Trophoblast cell (in vitro differentiated cells and primary cell): ENCODE results near the gene UNC13D.

Experiments used
- DNase-seq, 2 donors: peaks; one replicate each; pipeline ENCODE4 v3.0.0-alpha.2; 2016
- H2AFZ ChIP-seq: 2 replicates; pipeline ENCODE4 v1.6.1; 2013; ENCODE audit warnings: low read length, moderate library complexity, mild to moderate bottlenecking; ENCODE audit not compliant: insufficient read depth, poor library complexity
- H2AK5ac ChIP-seq: 2 replicates; pipeline ENCODE4 v1.6.1; 2013; ENCODE audit warnings: mild to moderate bottlenecking, low read length
- H2BK120ac ChIP-seq: 2 replicates; pipeline ENCODE4 v1.6.1; 2013; ENCODE audit warnings: low read length, mild to moderate bottlenecking, moderate library complexity; ENCODE audit not compliant: insufficient read depth, poor library complexity
- H2BK12ac ChIP-seq: 2 replicates; pipeline ENCODE4 v1.6.1; 2013; ENCODE audit warnings: mild to moderate bottlenecking, low read length, moderate library complexity
- H2BK5ac ChIP-seq: 2 replicates; pipeline ENCODE4 v1.6.1; 2013; ENCODE audit warnings: low read length, low read depth, moderate library complexity, mild to moderate bottlenecking; ENCODE audit not compliant: poor library complexity
- H3K14ac ChIP-seq: 2 replicates; pipeline ENCODE4 v1.6.1; 2013; ENCODE audit warnings: mild to moderate bottlenecking, low read length
- H3K18ac ChIP-seq: 2 replicates; pipeline ENCODE4 v1.6.1; 2013; ENCODE audit warnings: mild to moderate bottlenecking, low read length
- H3K23ac ChIP-seq: 2 replicates; pipeline ENCODE4 v1.6.1; 2013; ENCODE audit warnings: low read length
- H3K27ac ChIP-seq: 2 replicates; pipeline ENCODE4 v1.5.1; 2013; ENCODE audit warnings: low read depth, mild to moderate bottlenecking, inconsistent platforms, low read length, moderate library complexity
- H3K27me3 ChIP-seq: 2 replicates; pipeline ENCODE4 v1.6.1; 2013; ENCODE audit warnings: inconsistent platforms, mild to moderate bottlenecking, low read length, moderate library complexity; ENCODE audit not compliant: insufficient read depth
- H3K36me3 ChIP-seq, 2 experiments: 1 replicate in 1 of 2; 2 replicates in 1 of 2; pipeline ENCODE4 v1.6.1; 2013; ENCODE audit warnings: low read length in 2 of 2, mild to moderate bottlenecking in 2 of 2, moderate library complexity in 1 of 2; ENCODE audit not compliant: insufficient read depth in 2 of 2, control insufficient read depth in 1 of 2
- H3K4ac ChIP-seq: 2 replicates; pipeline ENCODE4 v1.6.1; 2013; ENCODE audit warnings: low read depth, mild to moderate bottlenecking, low read length, moderate library complexity
- H3K4me1 ChIP-seq, 2 experiments: 1 replicate in 1 of 2; 2 replicates in 1 of 2; pipeline ENCODE4 v1.6.1; 2013; ENCODE audit warnings: low read length in 2 of 2, mild to moderate bottlenecking in 2 of 2, moderate library complexity in 1 of 2; ENCODE audit not compliant: insufficient read depth in 2 of 2, control insufficient read depth in 1 of 2
- H3K4me2 ChIP-seq: 2 replicates; pipeline ENCODE4 v1.6.1; 2013; ENCODE audit warnings: inconsistent platforms, mild to moderate bottlenecking, low read length, moderate library complexity
- H3K4me3 ChIP-seq: 2 replicates; pipeline ENCODE4 v1.5.1; 2013; ENCODE audit warnings: mild to moderate bottlenecking, low read depth, low read length, inconsistent platforms
- H3K79me1 ChIP-seq: one replicate; pipeline ENCODE4 v1.6.1; 2013; ENCODE audit warnings: low read length
- H3K79me2 ChIP-seq: 2 replicates; pipeline ENCODE4 v1.6.1; 2013; ENCODE audit warnings: low read length, mild to moderate bottlenecking; ENCODE audit not compliant: control insufficient read depth, insufficient read depth, poor library complexity
- H3K9ac ChIP-seq: 2 replicates; pipeline ENCODE4 v1.6.1; 2013; ENCODE audit warnings: mild to moderate bottlenecking, low read length
- H3K9me3 ChIP-seq: 2 replicates; pipeline ENCODE4 v1.6.1; 2013; ENCODE audit warnings: low read depth, mild to moderate bottlenecking, control low read depth, inconsistent platforms, low read length; ENCODE audit not compliant: insufficient read depth
- H4K12ac ChIP-seq: 2 replicates; pipeline ENCODE4 v1.6.1; 2013; ENCODE audit warnings: low read depth, mild to moderate bottlenecking, low read length, moderate library complexity
- H4K8ac ChIP-seq: 2 replicates; pipeline ENCODE4 v1.6.1; 2013; ENCODE audit warnings: low read depth, mild to moderate bottlenecking, low read length, moderate library complexity
- H4K91ac ChIP-seq: one replicate; pipeline ENCODE4 v1.6.1; 2013; ENCODE audit warnings: low read depth, mild to moderate bottlenecking, low read length, moderate library complexity
- WGBS: extraction: QIAGEN DNeasy Blood & Tissue Kit; methylation state at CpG from one replicate; pipeline ENCODE4 v1.1.7; 2013; ENCODE audit warnings: missing lambda C conversion rate; ENCODE audit not compliant: insufficient read length, insufficient coverage; ENCODE audit errors: extremely low coverage; 5-methylcytosine and 5-hydroxymethylcytosine counted together

UNC13D gene

DNA sequence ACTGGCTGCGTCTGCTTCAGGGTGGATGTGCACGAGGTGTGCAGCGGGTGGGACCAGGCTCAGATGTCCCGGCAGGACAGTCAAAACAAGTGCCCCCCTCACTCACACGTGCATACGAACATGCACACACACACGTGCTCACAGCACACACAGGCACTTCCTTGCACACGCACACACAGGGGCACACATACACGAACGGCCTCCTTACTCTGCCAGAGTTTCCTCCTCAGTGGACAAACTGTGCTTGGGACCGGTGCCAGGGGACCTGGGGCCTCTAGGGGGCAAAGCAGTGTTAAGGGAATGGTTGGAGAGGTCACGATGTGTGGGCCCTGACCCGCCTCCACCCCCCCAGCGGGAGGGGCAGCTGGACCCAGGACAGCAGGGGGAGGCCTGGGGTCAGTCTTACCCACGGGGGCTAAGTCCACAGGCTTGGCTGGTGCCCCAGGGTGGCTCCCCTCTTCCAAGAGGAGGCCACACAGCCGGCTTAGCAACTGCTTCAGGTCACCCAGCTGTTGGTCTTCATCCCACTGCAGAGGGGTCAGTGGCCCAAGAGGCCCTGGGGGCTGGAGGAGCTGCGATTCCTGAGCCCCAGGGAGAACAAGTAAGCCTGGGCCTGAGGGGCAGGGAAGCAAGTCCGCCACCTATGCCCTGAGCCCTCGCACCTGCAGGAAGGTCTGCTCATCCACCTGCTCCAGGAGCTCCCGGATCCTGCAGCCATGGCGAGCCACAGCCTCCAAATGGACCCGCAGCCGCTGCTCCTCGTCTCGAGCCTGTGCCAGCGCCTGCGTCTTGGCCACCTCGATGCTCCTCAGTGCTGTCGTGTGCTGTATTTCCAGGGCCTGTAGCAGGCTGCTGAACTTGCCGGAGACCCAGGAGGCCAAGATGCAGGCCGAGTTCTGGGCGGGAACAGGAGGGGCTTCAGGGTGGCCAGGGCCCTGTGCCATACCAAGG lies 47.7 kb upstream of the UNC13D start:
- Histone ChIP-seq H3K79me1 (peaks cover 5% of the 10 kb centered on the region), H2AFZ (no peak overlapping the region), H3K36me3 (peaks cover 21 to 25% of the 10 kb centered on the region in 2 experiments), H2BK120ac (no peak overlapping the region), H4K8ac (no peak overlapping the region), H3K27me3 (no peaks in the 10 kb centered on the region), H3K27ac (no peak overlapping the region), H2BK5ac (no peak overlapping the region), H3K23ac (no peak overlapping the region), H3K9me3 (peaks cover 2% of the 10 kb centered on the region), H3K18ac (no peak overlapping the region), H3K4ac (no peak overlapping the region), H4K12ac (no peak overlapping the region), H2AK5ac (no peak overlapping the region), H2BK12ac (no peak overlapping the region), H3K79me2 (peaks cover 7% of the 10 kb centered on the region), H3K14ac (no peak overlapping the region), H3K9ac (no peak overlapping the region), H4K91ac (no peak overlapping the region), H3K4me3 (no peak overlapping the region), H3K4me1 (peaks cover 6 to 8% of the 10 kb centered on the region in 2 experiments), H3K4me2 (no peak overlapping the region)
- no peak for DNase-seq
- no CpG with 5 or more reads among the region's 32 CpGs for WGBS

DNA sequence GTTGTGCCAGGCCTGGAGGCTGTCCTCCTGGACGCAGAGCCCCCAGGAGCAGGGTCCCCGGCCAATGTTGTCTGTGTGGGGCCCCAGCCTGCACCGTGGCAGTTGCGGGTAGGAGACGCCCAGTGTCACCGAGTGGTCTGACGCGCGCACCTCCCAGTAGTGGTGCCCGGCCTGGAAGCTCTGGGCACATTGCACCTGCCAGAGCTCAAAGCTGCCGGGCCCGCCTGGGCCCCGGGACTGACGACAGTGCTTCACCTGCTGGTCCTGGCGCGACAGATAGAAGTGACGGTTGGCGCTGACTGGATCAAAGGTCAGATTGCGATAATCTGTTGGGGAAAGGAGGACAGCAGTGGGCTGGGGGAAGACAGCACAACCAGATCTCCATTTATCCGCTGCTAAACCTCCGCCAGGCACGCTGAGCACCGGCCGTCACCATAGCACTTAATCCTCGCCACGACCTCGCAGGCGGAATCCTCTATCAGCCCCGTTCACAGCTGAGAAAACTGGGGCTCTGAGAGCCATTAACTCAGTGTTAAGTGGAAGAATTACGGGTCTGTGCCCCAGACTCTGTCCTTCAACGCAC lies 46.9 kb upstream of the UNC13D start:
- Histone ChIP-seq H4K12ac (no peak overlapping the region), H2BK12ac (no peak overlapping the region), H3K4me3 (no peak overlapping the region), H3K14ac (no peak overlapping the region), H3K79me2 (peaks cover 3% of the 10 kb centered on the region), H3K27me3 (no peaks in the 10 kb centered on the region), H3K9me3 (peaks cover 2% of the 10 kb centered on the region), H2AFZ (no peak overlapping the region), H2AK5ac (no peak overlapping the region), H2BK5ac (no peak overlapping the region), H4K91ac (no peak overlapping the region), H3K27ac (no peak overlapping the region), H3K4me2 (no peak overlapping the region), H3K23ac (no peak overlapping the region), H3K9ac (no peak overlapping the region), H3K79me1 (no peaks in the 10 kb centered on the region), H3K4me1 (peaks cover 6 to 8% of the 10 kb centered on the region in 2 experiments), H3K4ac (no peak overlapping the region), H3K18ac (no peak overlapping the region), H2BK120ac (no peak overlapping the region), H3K36me3 (peaks cover 21 to 25% of the 10 kb centered on the region in 2 experiments), H4K8ac (no peak overlapping the region)
- no CpG with 5 or more reads among the region's 31 CpGs for WGBS
- DNase-seq = no peak

GRCh38 chr17:75889454-75889853 lies 45.2 kb upstream of the UNC13D start:
- peaks cover 21 to 25% of the 10 kb centered on the region in 2 experiments for H3K36me3 ChIP-seq
- no peak overlapping the region for H4K8ac ChIP-seq
- H3K4me3 ChIP-seq = no peak overlapping the region
- no peak overlapping the region for H3K14ac ChIP-seq
- H3K18ac ChIP-seq = no peak overlapping the region
- no peak overlapping the region for H2BK12ac ChIP-seq
- no peak overlapping the region for H3K9ac ChIP-seq
- H2AK5ac ChIP-seq = no peak overlapping the region
- H3K4me1 ChIP-seq = no peaks in the 10 kb centered on the region
- no peak overlapping the region for H2BK5ac ChIP-seq
- peaks cover 2% of the 10 kb centered on the region for H3K9me3 ChIP-seq
- no peaks in the 10 kb centered on the region for H3K79me1 ChIP-seq
- H2AFZ ChIP-seq = no peak overlapping the region
- no peak overlapping the region for H3K4ac ChIP-seq
- no peak overlapping the region for H3K27ac ChIP-seq
- no peak overlapping the region for H4K91ac ChIP-seq
- H3K23ac ChIP-seq = no peak overlapping the region
- H3K79me2 ChIP-seq = no peaks in the 10 kb centered on the region
- no peak for DNase-seq
- no peaks in the 10 kb centered on the region for H3K27me3 ChIP-seq
- WGBS = no CpG with 5 or more reads among the region's 6 CpGs
- no peak overlapping the region for H2BK120ac ChIP-seq
- H3K4me2 ChIP-seq = no peak overlapping the region
- no peak overlapping the region for H4K12ac ChIP-seq

- Histone ChIP-seq H3K79me1 (no peaks in the 10 kb centered on the region), H3K4me1 (no peaks in the 10 kb centered on the region), H3K4me3 (no peak overlapping the region), H3K9me3 (peaks cover 2% of the 10 kb centered on the region), H3K27ac (no peak overlapping the region), H3K23ac (no peak overlapping the region), H2AK5ac (no peak overlapping the region), H2AFZ (no peak overlapping the region), H3K27me3 (no peaks in the 10 kb centered on the region), H3K4ac (no peak overlapping the region), H3K9ac (no peak overlapping the region), H2BK12ac (no peak overlapping the region), H3K4me2 (no peak overlapping the region), H4K91ac (no peak overlapping the region), H4K8ac (no peak overlapping the region), H4K12ac (no peak overlapping the region), H3K79me2 (no peaks in the 10 kb centered on the region), H3K18ac (no peak overlapping the region), H2BK5ac (no peak overlapping the region), H2BK120ac (no peak overlapping the region), H3K14ac (no peak overlapping the region), H3K36me3 (peaks cover 21 to 25% of the 10 kb centered on the region in 2 experiments)
- no peak for DNase-seq
- WGBS = no CpG with 5 or more reads among the region's 6 CpGs
These were observed 44.3 kb upstream of the UNC13D start for GRCh38 chr17:75888484-75888883.
